Activated CD4-positive, alpha-beta T cell treated with anti-CD3 and anti-CD28 coated beads for 24 hours (primary cell): ENCODE data around the gene JAM2.
A peak's percentile ranks its signal among the peaks of the same experiment; 100 is the strongest.
"Not testable (repeated sequence)": the region's sequence is repeated elsewhere in the genome, so short reads cannot be mapped to it uniquely, and the experiment has no call there.

Experiments used
- DNase-seq, 2 donors: peaks; one replicate each; pipeline ENCODE4 v3.0.0-alpha.2; 2020; ENCODE audit warnings: low read depth in 2 of 2

Gene JAM2

GRCh38 chr21:25646474-25646873, 7.4 kb downstream of the JAM2 start:
- no peak for DNase-seq

GRCh38 chr21:25647647-25648046, 8.6 kb downstream of the JAM2 start:
- no peak for DNase-seq

- DNase-seq = no peak
Observed at GRCh38 chr21:25649146-25649545, 10.1 kb downstream of the JAM2 start.

- no peak for DNase-seq
Observed at GRCh38 chr21:25656412-25656811, 17.4 kb downstream of the JAM2 start.

GRCh38 chr21:25657140-25657539, 18.1 kb downstream of the JAM2 start:
- no peak for DNase-seq

GRCh38 chr21:25658427-25659035, 19.5 kb downstream of the JAM2 start:
- no peak for DNase-seq

GRCh38 chr21:25660233-25660632, 21.2 kb downstream of the JAM2 start:
- DNase-seq = no peak

GRCh38 chr21:25664491-25664931, 25.5 kb downstream of the JAM2 start:
- no peak for DNase-seq

GRCh38 chr21:25670726-25671125, 31.7 kb downstream of the JAM2 start:
- no peak for DNase-seq

- no peak for DNase-seq
Observed at GRCh38 chr21:25676451-25676850, 37.4 kb downstream of the JAM2 start.

- DNase-seq = no peak
Observed at GRCh38 chr21:25682382-25682781, 43.3 kb downstream of the JAM2 start.

GRCh38 chr21:25687787-25688186, 48.7 kb downstream of the JAM2 start:
- no peak for DNase-seq

GRCh38 chr21:25688275-25689155, 49.5 kb downstream of the JAM2 start:
- DNase-seq = no peak

GRCh38 chr21:25689226-25689625, 50.2 kb downstream of the JAM2 start:
- no peak for DNase-seq

- DNase-seq = no peak
Observed at GRCh38 chr21:25691976-25692375, 52.9 kb downstream of the JAM2 start.

- DNase-seq = not testable (repeated sequence)
Observed at GRCh38 chr21:25695461-25695860, 56.4 kb downstream of the JAM2 start.

- no peak for DNase-seq
Observed at GRCh38 chr21:25700741-25701140, 61.7 kb downstream of the JAM2 start.

GRCh38 chr21:25701529-25701928, 62.5 kb downstream of the JAM2 start:
- DNase-seq = no peak

- peak; percentile 13 to 25 for DNase-seq
Observed at GRCh38 chr21:25708467-25709065, 69.5 kb downstream of the JAM2 start.

GRCh38 chr21:25709684-25710265, 70.7 kb downstream of the JAM2 start:
- no peak for DNase-seq

GRCh38 chr21:25710550-25710949, 71.5 kb downstream of the JAM2 start:
- no peak for DNase-seq

GRCh38 chr21:25714066-25714465, 75.0 kb downstream of the JAM2 start:
- not testable (repeated sequence) for DNase-seq
